Right atrium auricular region (tissue), 2 donors: ENCODE results near the gene GRIN3B. TPM values are rescaled to one million over a fixed set of nuclear protein-coding genes. Genes with fewer than 3 reads are reported as not detected.
A peak's percentile ranks its signal among the peaks of the same experiment; 100 is the strongest.

ENCODE experiments used
- DNase-seq: peaks from one replicate; pipeline ENCODE4 v3.0.0-alpha.2; 2019; ENCODE audit warnings: low spot score
- H3K27ac ChIP-seq, 2 donors: fragments of 200-600 bp; sonication (generic); 1 replicate in 1 of 2; 2 replicates in 1 of 2; pipeline ENCODE4 v1.5.1; 2016 to 2019
- H3K27me3 ChIP-seq, 2 donors: fragments of 200-600 bp; sonication (generic); one replicate each; pipeline versions ENCODE4 v1.5.1 to v1.6.0; 2017 to 2019
- H3K36me3 ChIP-seq: fragments of 200-600 bp; sonication (generic); one replicate; pipeline ENCODE4 v1.5.1; 2016
- H3K4me1 ChIP-seq, 2 donors: fragments of 200-600 bp; sonication (generic); one replicate each; pipeline versions ENCODE4 v1.5.1 to v1.6.0; 2017 to 2019
- H3K4me3 ChIP-seq, 2 donors: fragments of 200-600 bp; sonication (generic); 1 replicate in 1 of 2; 2 replicates in 1 of 2; pipeline ENCODE4 v1.5.1; 2017 to 2019; ENCODE audit warnings: mild to moderate bottlenecking in 1 of 2, moderate library complexity in 1 of 2
- H3K9me3 ChIP-seq, 2 donors: fragments of 200-600 bp; sonication (generic); one replicate each; pipeline ENCODE4 v1.5.1; 2019
- CTCF ChIP-seq, 2 donors: fragments of 200-600 bp; sonication (generic); IDR thresholded peaks; one replicate each; pipeline ENCODE4 v1.5.1; 2019; ENCODE audit warnings: antibody characterized with exemption in 2 of 2
- total RNA-seq, 2 donors: library from RNA; depleted of rRNA; stranded (reverse); fragments of >200 nt; gene quantifications; one replicate each; pipeline ENCODE4 v1.1.0, GENCODE V29; 2016

The GRIN3B gene
- total RNA-seq, 2 donors from 2014 or later = 0.12 TPM; not detected in 1

GRCh38 chr19:1038978-1039645 lies 38.9 kb downstream of the GRIN3B start:
- H3K9me3 ChIP-seq = no peaks in the 10 kb centered on the region
- H3K27ac ChIP-seq = peak overlapping the region in 1 of 2 donors; percentile 41
- no peak for TF ChIP-seq CTCF (IDR thresholded peaks at IDR 0.05)
- no peaks in the 10 kb centered on the region for H3K27me3 ChIP-seq
- H3K36me3 ChIP-seq = peaks cover 16% of the 10 kb centered on the region
- peak overlapping the region in 1 of 2 donors; percentile 55 for H3K4me3 ChIP-seq
- peaks cover 0 to 30% of the 10 kb centered on the region in 2 donors for H3K4me1 ChIP-seq
- no peak for DNase-seq

GRCh38 chr19:1039646-1040475 lies 39.6 kb downstream of the GRIN3B start, which contains the start of gene ABCA7:
Gene ABCA7 (plus strand): TSS chr19:1040107. CDS start chr19:1041362, 1,255 bp downstream.
- Histone ChIP-seq H3K27me3 (no peaks in the 10 kb centered on the region), H3K27ac (peak within 1 kb of the TSS; percentile 1 to 41), H3K4me3 (peak within 1 kb of the TSS; percentile 36 to 55), H3K36me3 (peaks cover 16% of the 10 kb centered on the region), H3K9me3 (no peaks in the 10 kb centered on the region), H3K4me1 (peaks cover 0 to 30% of the 10 kb centered on the region in 2 donors)
- DNase-seq = peak; percentile 96
- TF ChIP-seq CTCF (IDR thresholded peaks at IDR 0.05) = no peak

- no peaks in the 10 kb centered on the region for H3K9me3 ChIP-seq
- H3K27ac ChIP-seq = peak overlapping the region; percentile 1 to 41
- peak overlapping the region; percentile 36 to 55 for H3K4me3 ChIP-seq
- H3K27me3 ChIP-seq = no peaks in the 10 kb centered on the region
- peaks cover 0 to 30% of the 10 kb centered on the region in 2 donors for H3K4me1 ChIP-seq
- peak; percentile 89 for DNase-seq
- H3K36me3 ChIP-seq = peaks cover 16% of the 10 kb centered on the region
- TF ChIP-seq CTCF (IDR thresholded peaks at IDR 0.05) = no peak
These were observed 40.5 kb downstream of the GRIN3B start for GRCh38 chr19:1040476-1041271.

GRCh38 chr19:1041272-1041834 lies 41.1 kb downstream of the GRIN3B start:
- Histone ChIP-seq H3K4me3 (peak overlapping the region; percentile 36 to 55), H3K27ac (peak overlapping the region in 1 of 2 donors; percentile 1), H3K9me3 (no peaks in the 10 kb centered on the region), H3K27me3 (no peaks in the 10 kb centered on the region), H3K4me1 (peaks cover 0 to 30% of the 10 kb centered on the region in 2 donors), H3K36me3 (peaks cover 9% of the 10 kb centered on the region)
- no peak for DNase-seq
- no peak for TF ChIP-seq CTCF (IDR thresholded peaks at IDR 0.05)
